Ishikawa (cell line): ENCODE results near the gene EFNA5.

ENCODE experiments used
- CEBPB ChIP-seq: IDR thresholded peaks from 2 replicates; pipeline ENCODE4 v1.6.1; 2012
- CREB1 ChIP-seq: IDR thresholded peaks from 2 replicates; pipeline ENCODE4 v1.6.1; 2012; ENCODE audit warnings: low read depth
- EGR1 ChIP-seq: IDR thresholded peaks from 2 replicates; pipeline ENCODE4 v1.6.1; 2012
- EP300 ChIP-seq: IDR thresholded peaks from 2 replicates; pipeline ENCODE4 v1.6.1; 2012; ENCODE audit warnings: borderline replicate concordance
- FOXM1 ChIP-seq: IDR thresholded peaks from 2 replicates; pipeline ENCODE4 v1.6.1; 2012; ENCODE audit warnings: low read depth, borderline replicate concordance
- MAX ChIP-seq: IDR thresholded peaks from 2 replicates; pipeline ENCODE4 v1.6.1; 2012
- NFIC ChIP-seq: IDR thresholded peaks from 2 replicates; pipeline ENCODE4 v1.6.1; 2012
- RAD21 ChIP-seq: IDR thresholded peaks from 2 replicates; pipeline ENCODE4 v1.6.1; 2012; ENCODE audit warnings: low read depth
- REST ChIP-seq: IDR thresholded peaks from 2 replicates; pipeline ENCODE4 v1.6.1; 2012; ENCODE audit warnings: low read depth, mild to moderate bottlenecking
- TAF1 ChIP-seq: IDR thresholded peaks from 2 replicates; pipeline ENCODE4 v1.6.1; 2012; ENCODE audit warnings: low read depth, mild to moderate bottlenecking
- TCF12 ChIP-seq: IDR thresholded peaks from 2 replicates; pipeline ENCODE4 v1.6.1; 2012; ENCODE audit warnings: low read depth
- TEAD4 ChIP-seq: IDR thresholded peaks from 2 replicates; pipeline ENCODE4 v1.6.1; 2012
- USF1 ChIP-seq: IDR thresholded peaks from 2 replicates; pipeline ENCODE4 v1.6.1; 2012
- YY1 ChIP-seq: IDR thresholded peaks from 2 replicates; pipeline ENCODE4 v1.6.1; 2012; ENCODE audit warnings: low read depth
- ZBTB7A ChIP-seq: IDR thresholded peaks from 2 replicates; pipeline ENCODE4 v1.6.1; 2012; ENCODE audit warnings: low read depth

Gene EFNA5

DNA sequence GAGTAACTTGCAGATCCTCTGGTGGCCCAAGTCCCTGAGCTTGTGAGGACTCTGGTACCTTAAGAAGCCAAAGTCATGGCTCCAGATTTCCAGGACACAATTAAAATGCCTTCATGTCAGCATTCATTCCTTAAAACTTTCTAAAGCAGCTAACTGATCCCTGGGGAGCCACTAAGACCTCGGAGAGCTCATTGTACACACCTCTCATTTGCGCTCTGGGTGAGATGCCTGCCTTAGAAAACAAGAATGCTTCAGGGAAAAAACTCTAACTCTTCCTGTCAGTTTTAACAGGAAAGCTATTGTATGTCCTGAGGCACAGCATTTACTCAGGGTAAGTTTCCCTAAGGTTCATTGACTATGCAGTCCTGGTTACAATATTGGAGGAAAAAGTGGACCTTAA lies 285.0 kb downstream of the EFNA5 start:
- TF ChIP-seq NFIC = no peak
- TF ChIP-seq REST = no peak
- no peak for TF ChIP-seq MAX

GRCh38 chr5:107384256-107384655 lies 286.5 kb downstream of the EFNA5 start:
- TF ChIP-seq USF1 (no peak), CREB1 (no peak), CEBPB (no peak), REST (no peak), EGR1 (no peak), YY1 (no peak)

- TF ChIP-seq TAF1 (no peak), CREB1 (no peak), MAX (no peak), CEBPB (no peak), FOXM1 (no peak), RAD21 (no peak), EGR1 (no peak), EP300 (no peak), TEAD4 (no peak), REST (no peak), USF1 (no peak), ZBTB7A (no peak), YY1 (no peak), TCF12 (no peak), NFIC (no peak)
Observed at GRCh38 chr5:107383414-107383813, 287.3 kb downstream of the EFNA5 start.

DNA sequence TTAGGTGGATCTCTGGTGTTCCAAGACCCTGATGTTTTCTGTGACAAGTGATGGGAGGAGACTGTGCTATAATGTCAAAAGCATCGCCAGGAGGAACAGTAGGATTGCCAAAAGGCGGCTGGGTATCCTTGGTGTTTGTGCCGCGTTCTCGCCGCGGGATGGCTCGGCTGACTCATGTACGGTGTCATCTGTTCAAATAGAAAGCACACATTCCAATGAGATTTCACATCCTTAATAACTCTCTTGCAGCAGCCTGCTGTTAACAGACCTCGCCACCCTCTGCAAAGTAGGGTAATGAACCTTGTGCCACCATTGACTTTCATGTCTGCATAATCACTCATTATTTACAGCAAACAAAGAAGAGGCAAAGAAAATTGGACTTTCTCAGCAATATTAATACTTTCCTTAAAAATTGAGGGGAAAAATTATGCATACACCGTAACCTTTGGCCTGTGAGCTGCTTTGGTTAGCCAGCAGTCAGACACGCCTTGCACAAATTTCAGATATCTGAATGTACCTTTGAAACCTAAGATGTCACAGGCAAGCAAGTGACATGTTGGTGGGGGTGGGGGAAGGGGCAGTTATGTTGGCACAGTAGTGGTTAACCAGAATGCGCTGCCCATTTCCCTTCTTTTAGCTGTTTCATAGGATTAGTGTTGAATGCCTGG lies 289.4 kb downstream of the EFNA5 start:
- TF ChIP-seq RAD21 = no peak
- TF ChIP-seq CREB1 = no peak
- no peak for TF ChIP-seq EP300
- TF ChIP-seq EGR1 = no peak
- TF ChIP-seq REST = no peak
- no peak for TF ChIP-seq TAF1
- TF ChIP-seq ZBTB7A = no peak
- TF ChIP-seq TEAD4 = no peak
- TF ChIP-seq USF1 = no peak
- no peak for TF ChIP-seq YY1
